GM19238 (cell line): Measurements from ENCODE around the gene ADCY6.

Experiments
- DNase-seq: peaks from one replicate; pipeline ENCODE4 v3.0.0; 2011; ENCODE audit warnings: low spot score; ENCODE audit not compliant: insufficient read length

The ADCY6 gene

DNA sequence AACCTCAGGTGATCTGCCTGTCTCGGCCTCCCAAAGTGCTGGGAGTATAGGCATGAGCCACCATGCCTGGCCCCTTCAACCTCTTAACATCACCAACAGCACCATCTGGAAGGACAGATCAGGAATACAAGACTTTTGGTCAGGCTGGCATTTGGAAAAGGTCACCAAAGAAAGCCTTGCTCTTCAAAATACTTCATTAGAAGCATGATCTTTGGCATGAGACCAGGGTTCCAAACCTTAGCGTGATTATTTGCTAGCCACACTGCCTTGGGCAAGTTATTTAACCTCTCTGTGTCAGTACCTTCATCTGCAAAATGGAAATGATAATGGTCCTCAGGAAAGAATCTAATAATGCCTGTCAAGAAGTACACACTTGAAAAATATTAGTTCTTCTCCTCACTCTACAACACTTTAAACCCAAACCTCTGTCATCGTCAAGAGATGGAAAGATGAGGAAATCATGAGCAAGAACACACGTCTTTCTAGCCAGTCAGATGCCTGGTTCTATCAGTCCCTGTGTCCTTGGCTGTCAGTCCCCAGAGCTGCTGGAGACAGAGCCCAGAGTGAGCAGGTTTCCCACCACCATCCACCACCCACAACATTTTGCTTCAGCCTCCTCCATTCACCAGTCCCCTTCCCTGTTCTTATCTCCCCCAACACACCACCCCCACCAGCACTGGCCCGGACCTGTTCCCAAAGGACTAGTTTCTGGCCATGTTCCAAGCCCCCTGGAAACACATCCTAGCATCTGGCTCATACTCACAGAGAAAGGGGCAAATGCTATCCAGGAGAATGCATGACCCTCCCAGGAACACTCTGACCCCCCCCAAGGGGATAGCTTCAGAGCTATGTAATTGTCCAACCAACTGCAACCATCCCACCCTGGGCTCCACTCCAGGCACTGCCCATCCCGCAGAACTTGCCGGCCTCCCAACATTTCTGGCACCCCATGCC is 2.0 kb downstream of the ADCY6 start:
- no peak for DNase-seq

DNA sequence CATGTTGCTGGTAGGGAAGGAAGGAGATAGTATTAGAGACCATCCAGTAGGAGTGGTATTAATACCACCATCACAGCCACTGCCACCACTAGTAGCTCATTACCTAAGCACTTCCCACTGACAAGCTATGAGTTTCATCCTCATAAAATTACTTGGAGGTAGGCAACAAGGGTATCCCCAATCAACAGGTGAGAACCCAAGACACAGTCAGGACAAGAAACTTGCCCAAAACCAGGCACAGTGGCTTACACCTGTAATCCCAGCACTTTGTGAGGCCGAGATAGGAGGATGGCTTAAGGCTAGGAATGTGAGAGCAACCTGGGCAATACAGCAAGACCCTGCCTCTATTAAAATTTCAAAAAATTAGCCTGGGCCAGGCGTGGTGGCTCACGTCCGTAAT is 5.5 kb downstream of the ADCY6 start:
- no peak for DNase-seq

DNA sequence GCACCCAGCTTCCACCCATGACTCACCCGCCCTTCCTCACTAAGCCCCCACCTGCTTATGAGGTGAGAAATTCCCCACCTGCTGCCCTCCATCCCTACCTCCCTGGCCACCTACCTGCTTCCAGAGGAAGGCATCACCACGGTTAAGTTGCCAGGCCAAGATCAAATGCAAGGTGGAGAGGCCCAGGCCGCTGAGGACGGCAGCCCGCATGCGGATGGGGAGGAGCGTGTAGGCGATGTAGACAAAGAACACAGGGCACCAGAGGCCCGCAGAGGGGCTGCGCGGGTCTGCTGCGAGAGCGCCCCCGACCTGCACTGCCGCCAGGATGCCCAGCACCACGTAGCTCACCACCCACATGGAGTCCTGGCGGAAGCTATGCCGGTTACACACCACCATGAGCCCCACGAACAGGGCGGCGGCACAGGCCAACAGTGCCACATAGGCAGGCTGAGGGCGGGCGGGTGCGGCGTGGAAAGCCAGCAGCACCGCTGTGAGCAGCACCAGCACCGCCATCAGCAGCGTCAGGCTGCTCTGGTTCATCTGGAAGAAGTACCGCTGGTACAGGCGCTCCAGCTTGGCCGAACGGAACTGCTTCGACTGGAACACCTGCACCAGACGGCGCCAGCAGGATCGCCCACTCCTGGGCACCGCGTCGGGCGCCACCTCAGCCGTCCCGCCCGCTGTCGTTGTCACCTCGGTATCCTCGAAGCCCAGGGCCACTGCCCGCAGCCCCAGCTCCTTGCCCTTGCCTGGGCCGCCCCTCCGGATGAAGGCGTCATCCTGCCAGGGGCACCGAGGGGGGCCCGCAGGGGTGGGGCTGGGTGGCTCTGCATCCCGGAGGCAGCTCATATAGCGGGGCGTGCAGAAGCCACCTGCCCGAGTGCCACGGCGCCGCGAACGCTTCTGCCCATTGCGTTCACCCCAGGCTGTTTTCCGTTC is 6.2 kb downstream of the ADCY6 start:
- DNase-seq = no peak

- no peak for DNase-seq
These were observed 7.0 kb downstream of the ADCY6 start for GRCh38 chr12:48781750-48782456.

DNA sequence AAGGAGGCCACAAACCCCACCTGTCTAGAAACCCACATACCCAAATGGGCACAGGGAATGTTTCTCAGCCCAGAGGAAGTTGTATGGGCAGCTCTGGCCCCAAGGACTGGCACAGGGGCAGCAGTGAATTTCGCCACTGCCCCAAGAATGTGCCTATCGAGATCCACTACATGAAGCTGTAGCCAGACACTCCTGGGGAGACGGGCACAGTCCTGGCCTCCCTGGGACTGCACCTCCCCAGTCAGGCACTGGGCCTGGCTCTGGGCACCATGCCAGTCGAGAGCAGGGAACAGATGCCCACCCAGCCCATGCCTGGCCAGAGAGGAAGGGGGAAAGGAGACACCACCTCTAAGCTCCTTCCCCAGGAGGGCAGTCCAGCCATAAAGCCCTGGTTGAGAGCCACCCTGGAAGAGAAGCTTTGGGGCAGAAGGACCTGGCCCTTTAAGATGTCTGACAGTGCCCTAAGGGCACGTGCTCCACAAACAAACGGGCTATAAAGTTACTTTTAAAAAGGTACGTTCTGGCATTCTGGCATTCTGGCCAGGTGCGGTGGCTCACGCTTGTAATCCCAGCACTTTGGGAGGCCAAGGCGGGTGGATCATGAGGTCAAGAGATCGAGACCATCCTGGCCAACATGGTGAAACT is 8.4 kb downstream of the ADCY6 start:
- no peak for DNase-seq

- DNase-seq = no peak
These were observed 9.0 kb downstream of the ADCY6 start for GRCh38 chr12:48779869-48780268.

- DNase-seq = no peak
These were observed 11.1 kb downstream of the ADCY6 start for GRCh38 chr12:48777501-48778400.

- DNase-seq = no peak
These were observed 11.9 kb downstream of the ADCY6 start for GRCh38 chr12:48776956-48777355.

DNA sequence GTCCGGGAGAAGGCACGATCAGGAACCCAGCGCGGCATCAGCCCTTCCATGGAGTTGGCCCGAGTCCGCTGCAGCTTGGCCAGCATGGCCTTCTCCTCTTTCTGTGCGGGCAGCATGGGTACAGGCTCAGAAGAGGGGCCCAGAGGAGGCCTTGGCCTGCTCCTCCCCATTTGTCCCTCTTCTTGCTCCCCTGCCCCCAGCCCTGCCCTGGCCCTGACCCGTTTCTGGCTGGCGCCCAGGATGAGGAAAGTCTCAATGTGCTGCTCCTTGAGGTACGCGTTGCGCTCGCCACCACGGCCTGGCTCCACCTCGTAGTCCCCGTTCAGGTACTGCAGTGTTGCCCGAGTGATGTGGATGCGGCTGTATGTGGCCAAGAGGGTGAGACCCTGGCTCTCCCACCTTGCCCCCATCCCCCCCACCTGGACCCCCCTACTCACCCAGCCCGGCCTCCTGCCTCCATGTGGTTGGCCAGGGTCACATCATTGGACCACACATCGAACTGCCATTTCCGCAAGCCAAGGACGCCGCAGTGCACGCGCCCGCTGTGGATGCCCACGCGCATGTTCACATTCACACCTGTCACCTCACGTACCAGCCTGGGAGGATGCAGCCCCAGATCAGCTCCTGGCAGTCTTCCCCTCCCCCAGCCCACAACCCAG is 12.8 kb downstream of the ADCY6 start:
- no peak for DNase-seq

GRCh38 chr12:48775299-48775698 is 13.6 kb downstream of the ADCY6 start:
- no peak for DNase-seq

DNA sequence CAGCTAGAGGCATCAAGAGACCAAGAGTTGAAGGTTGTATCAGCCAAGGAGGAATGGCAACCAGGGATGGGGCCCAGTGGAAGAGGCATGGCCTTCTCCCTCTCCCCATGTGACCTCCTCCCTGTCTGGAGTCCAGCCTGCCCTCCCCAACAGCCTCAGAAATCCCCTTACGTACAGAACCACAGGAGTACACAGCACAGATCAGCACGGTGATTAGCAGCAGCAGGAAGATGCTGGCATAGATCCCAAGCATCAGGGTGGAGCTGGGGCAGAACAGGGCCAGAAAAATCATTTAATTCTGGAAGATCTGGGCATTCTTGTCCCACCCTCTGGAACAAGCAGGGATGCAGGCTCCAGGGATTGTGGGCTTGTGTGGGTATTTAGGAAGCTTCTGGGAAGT is 14.4 kb downstream of the ADCY6 start:
- no peak for DNase-seq

DNA sequence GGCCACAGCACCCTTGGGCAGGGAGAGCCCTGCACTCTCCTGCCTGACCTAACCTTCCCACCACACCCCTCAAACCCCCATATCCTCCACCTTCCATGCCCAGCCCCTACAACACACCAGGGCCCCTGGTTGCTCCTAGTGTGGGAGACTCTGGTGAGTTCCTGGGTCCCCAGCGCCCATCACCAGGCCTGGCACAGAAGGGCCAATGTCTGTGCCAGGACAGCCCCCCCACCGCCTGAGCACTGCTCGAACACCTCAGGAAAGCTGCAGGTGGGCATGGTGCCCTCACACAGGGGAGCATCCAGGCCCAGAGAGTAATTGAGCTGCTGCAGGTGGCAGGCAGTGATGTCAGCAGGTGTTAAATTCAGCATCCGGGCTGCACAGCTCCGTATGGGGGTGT is 15.2 kb downstream of the ADCY6 start:
- DNase-seq = no peak

GRCh38 chr12:48771588-48772112 is 17.2 kb downstream of the ADCY6 start:
- DNase-seq = no peak

GRCh38 chr12:48770756-48771155 is 18.1 kb downstream of the ADCY6 start:
- no peak for DNase-seq

- no peak for DNase-seq
These were observed 20.2 kb downstream of the ADCY6 start for GRCh38 chr12:48768736-48769135.

DNA sequence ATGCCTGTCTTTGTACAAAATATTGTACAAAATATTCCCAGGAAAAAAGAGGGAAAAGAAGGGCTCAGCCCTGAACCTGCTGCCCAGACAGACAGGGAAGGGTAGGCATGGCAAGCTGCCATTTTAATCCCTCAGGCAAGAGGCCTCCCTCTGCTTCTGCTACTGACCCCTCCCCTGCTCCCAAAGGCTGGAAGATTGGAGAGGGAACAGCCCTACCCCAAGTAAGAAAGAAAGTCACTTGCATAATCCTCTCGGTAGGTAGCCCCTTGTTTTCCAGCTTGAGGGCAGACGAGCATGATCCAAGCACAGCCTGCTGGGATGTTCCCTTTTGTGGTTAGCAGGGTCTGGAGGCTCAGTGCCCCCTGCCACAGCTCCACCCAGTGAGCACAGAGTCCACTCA is 20.7 kb downstream of the ADCY6 start:
- no peak for DNase-seq

- DNase-seq = no peak
These were observed 21.4 kb downstream of the ADCY6 start for GRCh38 chr12:48767521-48767920.

DNA sequence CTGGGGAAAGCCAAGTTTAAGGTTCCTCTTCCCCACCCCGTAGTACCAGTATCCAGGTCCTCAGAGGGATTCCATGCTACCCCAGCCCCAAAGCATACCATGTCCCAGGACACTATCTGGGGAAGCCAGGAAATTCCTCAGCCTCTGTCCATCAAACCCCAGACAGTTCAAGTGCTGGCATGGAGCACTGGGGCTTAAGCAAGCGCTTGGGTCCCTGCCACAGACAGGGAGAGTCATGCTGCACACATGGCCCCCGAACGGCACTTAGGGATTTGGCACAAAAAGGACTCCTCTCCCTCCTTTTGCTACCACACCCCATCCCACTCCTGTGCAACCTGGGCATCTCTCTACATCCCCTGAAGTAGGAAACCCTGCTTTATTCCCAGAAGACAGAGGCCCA is 21.8 kb downstream of the ADCY6 start:
- DNase-seq = no peak

DNA sequence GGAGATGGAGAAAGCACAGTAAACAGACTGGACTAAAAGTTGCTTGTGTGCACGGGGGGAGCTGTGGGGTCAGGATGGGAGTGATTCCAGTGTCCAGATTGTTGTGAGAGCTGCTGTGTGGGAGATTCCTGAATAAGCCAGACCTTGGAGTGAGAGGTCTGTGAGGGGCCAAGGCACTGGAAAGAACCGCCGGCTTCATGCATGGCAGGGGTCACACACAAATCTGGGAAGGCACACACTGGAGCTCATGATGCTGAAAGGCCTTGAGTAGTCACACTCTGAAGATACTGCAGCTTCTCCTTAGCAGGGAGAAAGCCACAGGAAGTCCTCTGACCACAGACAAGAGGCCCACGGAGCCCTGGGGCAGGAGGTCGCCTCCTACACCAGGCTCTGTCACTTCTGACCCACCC is 23.1 kb downstream of the ADCY6 start:
- no peak for DNase-seq
